Skeletal muscle tissue (tissue), 5 donors: ENCODE results near the gene TTLL10. TPM values are rescaled to one million over a fixed set of nuclear protein-coding genes. Genes with fewer than 3 reads are reported as not detected.
A peak's percentile ranks its signal among the peaks of the same experiment; 100 is the strongest.

Source experiments
- H3K27ac ChIP-seq: one replicate; pipeline ENCODE4 v1.7.0; 2013; ENCODE audit warnings: mild to moderate bottlenecking, low read depth, low read length, inconsistent platforms
- H3K27me3 ChIP-seq, 3 donors: one replicate each; pipeline ENCODE4 v1.7.0; 2013; ENCODE audit warnings: low read length in 3 of 3; ENCODE audit not compliant: control insufficient read depth in 3 of 3, insufficient read depth in 3 of 3
- H3K36me3 ChIP-seq, 3 donors: one replicate each; pipeline ENCODE4 v1.7.0; 2013; ENCODE audit warnings: low read length in 3 of 3; ENCODE audit not compliant: control insufficient read depth in 3 of 3, insufficient read depth in 3 of 3
- H3K4me1 ChIP-seq, 3 donors: one replicate each; pipeline ENCODE4 v1.7.0; 2013; ENCODE audit warnings: low read length in 3 of 3, mild to moderate bottlenecking in 3 of 3; ENCODE audit not compliant: control insufficient read depth in 3 of 3, insufficient read depth in 3 of 3
- H3K4me3 ChIP-seq, 3 donors: one replicate each; pipeline ENCODE4 v1.7.0; 2013; ENCODE audit warnings: low read length in 3 of 3
- H3K9ac ChIP-seq, 3 donors: one replicate each; pipeline ENCODE4 v1.7.0; 2013; ENCODE audit warnings: low read length in 3 of 3, mild to moderate bottlenecking in 3 of 3, moderate library complexity in 2 of 3, low read depth in 1 of 3
- H3K9me3 ChIP-seq, 3 donors: one replicate each; pipeline ENCODE4 v1.7.0; 2013; ENCODE audit warnings: low read length in 3 of 3; ENCODE audit not compliant: control insufficient read depth in 3 of 3
- small RNA-seq: library from RNA; depleted of rRNA; stranded (forward); fragments of <200 nt; gene quantifications from one replicate; pipeline ENCODE3, GENCODE V24; 2014
- total RNA-seq: library from RNA; depleted of rRNA; stranded (reverse); fragments of >200 nt; gene quantifications from one replicate; pipeline ENCODE4 v1.2.3, GENCODE V29; 2014
- donor health status: Osteomylitis.

Gene TTLL10
- total RNA-seq, 1 donor from 2014 or later = not detected

- no peaks in the 10 kb centered on the region for H3K36me3 ChIP-seq
- H3K4me1 ChIP-seq = no peaks in the 10 kb centered on the region
- peaks cover 14 to 28% (median 26%) of the 10 kb centered on the region in 3 donors for H3K27me3 ChIP-seq
- H3K9ac ChIP-seq = peak within 1 kb of the TSS in 1 of 3 donors; percentile 33
- no peaks in the 10 kb centered on the region for H3K9me3 ChIP-seq
- no peak within 1 kb of the TSS for H3K4me3 ChIP-seq
- no peak within 1 kb of the TSS for H3K27ac ChIP-seq
Measured at GRCh38 chr1:1246577-1247340, 73.1 kb downstream of the TTLL10 start, which contains the start of gene C1QTNF12. Gene C1QTNF12 (minus strand): TSS chr1:1246722. CDS start chr1:1246690, 32 bp downstream.

GRCh38 chr1:1247341-1247913, 73.7 kb downstream of the TTLL10 start:
- peaks cover 0 to under 1% (median 0%) of the 10 kb centered on the region in 3 donors for H3K36me3 ChIP-seq
- no peak overlapping the region for H3K9ac ChIP-seq
- no peak overlapping the region for H3K27ac ChIP-seq
- H3K4me1 ChIP-seq = no peaks in the 10 kb centered on the region
- no peak overlapping the region for H3K4me3 ChIP-seq
- peaks cover 14 to 28% (median 26%) of the 10 kb centered on the region in 3 donors for H3K27me3 ChIP-seq
- no peaks in the 10 kb centered on the region for H3K9me3 ChIP-seq

Small RNAs within 50 kb of the gene (small RNA-seq; reads per million reads assigned to genes)
- 2.1 reads per million, percentile 86 among the genes with 10 or more reads in this experiment for gene MIR200A
- gene MIR200B = 4.8 reads per million, percentile 90 among the genes with 10 or more reads in this experiment
- 3.6 reads per million, percentile 89 among the genes with 10 or more reads in this experiment for gene MIR429

Other genes with a start within 250 kb of the TTLL10 start
- 3.7 TPM for gene SAMD11, start 250.0 kb upstream of the TTLL10 start, total RNA-seq
- gene NOC2L, start 214.6 kb upstream of the TTLL10 start, total RNA-seq = 47.0 TPM
- gene KLHL17, start 213.3 kb upstream of the TTLL10 start, total RNA-seq = 1.0 TPM
- gene PLEKHN1, start 207.4 kb upstream of the TTLL10 start, total RNA-seq = not detected
- gene PERM1, start 191.8 kb upstream of the TTLL10 start, total RNA-seq = 3.1 TPM
- 7.3 TPM for gene HES4, start 173.8 kb upstream of the TTLL10 start, total RNA-seq
- 23.5 TPM for gene ISG15, start 160.4 kb upstream of the TTLL10 start, total RNA-seq
- 14.6 TPM for gene AGRN, start 153.8 kb upstream of the TTLL10 start, total RNA-seq
- not detected for gene RNF223, start 99.6 kb upstream of the TTLL10 start, total RNA-seq
- gene C1orf159, start 57.8 kb upstream of the TTLL10 start, total RNA-seq = 2.1 TPM
- 1.6 TPM for gene TNFRSF18, start 32.7 kb downstream of the TTLL10 start, total RNA-seq
- gene TNFRSF4, start 40.3 kb downstream of the TTLL10 start, total RNA-seq = 0.52 TPM
- gene SDF4, start 58.1 kb downstream of the TTLL10 start, total RNA-seq = 28.2 TPM
- gene B3GALT6, start 58.4 kb downstream of the TTLL10 start, total RNA-seq = 10.4 TPM
- gene C1QTNF12, start 72.8 kb downstream of the TTLL10 start, total RNA-seq = 1.0 TPM
- gene UBE2J2, start 100.0 kb downstream of the TTLL10 start, total RNA-seq = 28.7 TPM
- 0.52 TPM for gene SCNN1D, start 106.6 kb downstream of the TTLL10 start, total RNA-seq
- gene ACAP3, start 134.1 kb downstream of the TTLL10 start, total RNA-seq = 23.5 TPM
- 4.7 TPM for gene PUSL1, start 134.7 kb downstream of the TTLL10 start, total RNA-seq
- gene INTS11, start 150.8 kb downstream of the TTLL10 start, total RNA-seq = 27.1 TPM
- gene CPTP, start 150.9 kb downstream of the TTLL10 start, total RNA-seq = 8.4 TPM
- gene TAS1R3, start 157.4 kb downstream of the TTLL10 start, total RNA-seq = 1.6 TPM
- 44.9 TPM for gene DVL1, start 175.5 kb downstream of the TTLL10 start, total RNA-seq
- gene MXRA8, start 184.7 kb downstream of the TTLL10 start, total RNA-seq = 60.0 TPM
- 51.7 TPM for gene AURKAIP1, start 201.3 kb downstream of the TTLL10 start, total RNA-seq
- gene CCNL2, start 225.5 kb downstream of the TTLL10 start, total RNA-seq = 55.3 TPM
- 75.7 TPM for gene MRPL20, start 233.4 kb downstream of the TTLL10 start, total RNA-seq
- 5.7 TPM for gene ANKRD65, start 247.4 kb downstream of the TTLL10 start, total RNA-seq